ENCODE measurements around the gene TLX1.

The TLX1 gene

GRCh38 chr10:101166430-101166829, 35.3 kb downstream of the TLX1 start:
- in situ Hi-C loops (cut with MboI; ENCODE audit: low sequenced_read_pairs, unreplicated experiment): no loop called here
- no peak for DNase-seq (ENCODE audit: low spot score)
- no peak for TF ChIP-seq CTCF (IDR thresholded peaks at IDR 0.05; ENCODE audit: borderline replicate concordance, control extremely low read depth, extremely low read depth, insufficient read depth, missing control alignments)

GRCh38 chr10:101172741-101173140, 41.6 kb downstream of the TLX1 start:
- no peak for TF ChIP-seq CTCF (IDR thresholded peaks at IDR 0.05; ENCODE audit: borderline replicate concordance, control extremely low read depth, extremely low read depth, insufficient read depth, missing control alignments)
- no peak for DNase-seq (ENCODE audit: low spot score)
- in situ Hi-C loops (cut with MboI; ENCODE audit: low sequenced_read_pairs, unreplicated experiment): no loop called here

- DNase-seq (ENCODE audit: low spot score): no peak
- TF ChIP-seq CTCF (IDR thresholded peaks at IDR 0.05; ENCODE audit: borderline replicate concordance, control extremely low read depth, extremely low read depth, insufficient read depth, missing control alignments): no peak
- in situ Hi-C loops (cut with MboI; ENCODE audit: low sequenced_read_pairs, unreplicated experiment): no loop called here
Measured at GRCh38 chr10:101174319-101174718, 43.2 kb downstream of the TLX1 start.

- no peak for DNase-seq (ENCODE audit: low spot score)
- in situ Hi-C loops (cut with MboI; ENCODE audit: low sequenced_read_pairs, unreplicated experiment): no loop called here
- no peak for TF ChIP-seq CTCF (IDR thresholded peaks at IDR 0.05; ENCODE audit: borderline replicate concordance, control extremely low read depth, extremely low read depth, insufficient read depth, missing control alignments)
Measured at GRCh38 chr10:101176577-101176976, 45.5 kb downstream of the TLX1 start.

- in situ Hi-C loops (cut with MboI; ENCODE audit: low sequenced_read_pairs, unreplicated experiment): no loop called here
- TF ChIP-seq CTCF (IDR thresholded peaks at IDR 0.05; ENCODE audit: borderline replicate concordance, control extremely low read depth, extremely low read depth, insufficient read depth, missing control alignments): no peak
- no peak for DNase-seq (ENCODE audit: low spot score)
Measured at GRCh38 chr10:101182936-101183335, 51.8 kb downstream of the TLX1 start.

GRCh38 chr10:101183458-101184183, 52.5 kb downstream of the TLX1 start:
- in situ Hi-C loops (cut with MboI; ENCODE audit: low sequenced_read_pairs, unreplicated experiment): no loop called here
- TF ChIP-seq CTCF (IDR thresholded peaks at IDR 0.05; ENCODE audit: borderline replicate concordance, control extremely low read depth, extremely low read depth, insufficient read depth, missing control alignments): no peak
- no peak for DNase-seq (ENCODE audit: low spot score)
